ENCODE results near the gene SMTNL2. TPM values are rescaled to one million over a fixed set of nuclear protein-coding genes. Genes with fewer than 3 reads are reported as not detected.
"Not testable (repeated sequence)": the region's sequence is repeated elsewhere in the genome, so short reads cannot be mapped to it uniquely, and the experiment has no call there.

SMTNL2 gene
- total RNA-seq, 2 experiments from 2014 or later: not detected

DNA sequence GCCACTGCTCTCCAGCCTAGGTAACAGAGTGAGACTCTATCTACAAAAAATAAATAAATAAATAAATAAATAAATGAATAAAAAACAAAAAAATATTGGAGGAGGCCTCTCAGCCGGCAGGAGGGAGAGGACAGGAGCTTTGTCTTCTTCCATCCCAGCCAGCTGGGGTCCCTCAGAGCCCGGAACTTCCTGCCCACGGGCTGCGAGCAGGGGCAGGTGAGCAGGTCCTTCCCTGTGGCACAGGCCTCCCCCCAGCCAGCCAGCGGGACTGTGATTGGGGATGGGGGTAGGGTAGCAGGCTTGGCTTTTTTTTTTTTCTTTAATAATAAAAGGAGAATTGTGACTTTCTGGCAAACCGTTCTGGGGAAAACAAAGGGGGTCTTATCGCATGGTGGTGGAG, 10.1 kb downstream of the SMTNL2 start:
- no peak overlapping the region for H3K4me3 ChIP-seq (ENCODE audit: low read length)
- DNase-seq (no peak), ATAC-seq (ENCODE audit: poor library complexity) (no peak)
- Mint-ChIP-seq H3K27me3 (peaks cover 7% of the 10 kb centered on the region), H3K4me1 (ENCODE audit: low read depth) (no peaks in the 10 kb centered on the region), H3K9me3 (no peaks in the 10 kb centered on the region), H3K4me3 (no peak overlapping the region), H3K36me3 (ENCODE audit: low read depth) (no peaks in the 10 kb centered on the region), H3K27ac (no peak overlapping the region)
- H3K4me1 ChIP-seq (ENCODE audit: insufficient read depth, low read length): peaks cover 8% of the 10 kb centered on the region
- H3K36me3 ChIP-seq (ENCODE audit: insufficient read depth, low read length): no peaks in the 10 kb centered on the region
- H3K27ac ChIP-seq (ENCODE audit: low read depth in 1 of 2, low read length in 2 of 2): no peak overlapping the region
- intact Hi-C loops (cut with DNase I, micrococcal nuclease): no loop called here
- TF ChIP-seq, protein P1, sequence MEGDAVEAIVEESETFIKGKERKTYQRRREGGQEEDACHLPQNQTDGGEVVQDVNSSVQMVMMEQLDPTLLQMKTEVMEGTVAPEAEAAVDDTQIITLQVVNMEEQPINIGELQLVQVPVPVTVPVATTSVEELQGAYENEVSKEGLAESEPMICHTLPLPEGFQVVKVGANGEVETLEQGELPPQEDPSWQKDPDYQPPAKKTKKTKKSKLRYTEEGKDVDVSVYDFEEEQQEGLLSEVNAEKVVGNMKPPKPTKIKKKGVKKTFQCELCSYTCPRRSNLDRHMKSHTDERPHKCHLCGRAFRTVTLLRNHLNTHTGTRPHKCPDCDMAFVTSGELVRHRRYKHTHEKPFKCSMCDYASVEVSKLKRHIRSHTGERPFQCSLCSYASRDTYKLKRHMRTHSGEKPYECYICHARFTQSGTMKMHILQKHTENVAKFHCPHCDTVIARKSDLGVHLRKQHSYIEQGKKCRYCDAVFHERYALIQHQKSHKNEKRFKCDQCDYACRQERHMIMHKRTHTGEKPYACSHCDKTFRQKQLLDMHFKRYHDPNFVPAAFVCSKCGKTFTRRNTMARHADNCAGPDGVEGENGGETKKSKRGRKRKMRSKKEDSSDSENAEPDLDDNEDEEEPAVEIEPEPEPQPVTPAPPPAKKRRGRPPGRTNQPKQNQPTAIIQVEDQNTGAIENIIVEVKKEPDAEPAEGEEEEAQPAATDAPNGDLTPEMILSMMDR (IDR thresholded peaks at IDR 0.05): no peak
- CTCF ChIA-PET: no interaction called here
- peaks cover 0 to 4% of the 10 kb centered on the region in 2 experiments for H3K9me3 ChIP-seq (ENCODE audit: control insufficient read depth in 1 of 2, insufficient read depth in 1 of 2, low read length in 2 of 2)
- peaks cover 0 to 3% of the 10 kb centered on the region in 2 experiments for H3K27me3 ChIP-seq (ENCODE audit: control insufficient read depth in 1 of 2, insufficient read depth in 2 of 2, low read length in 2 of 2)
- POLR2A ChIA-PET: no interaction called here

DNA sequence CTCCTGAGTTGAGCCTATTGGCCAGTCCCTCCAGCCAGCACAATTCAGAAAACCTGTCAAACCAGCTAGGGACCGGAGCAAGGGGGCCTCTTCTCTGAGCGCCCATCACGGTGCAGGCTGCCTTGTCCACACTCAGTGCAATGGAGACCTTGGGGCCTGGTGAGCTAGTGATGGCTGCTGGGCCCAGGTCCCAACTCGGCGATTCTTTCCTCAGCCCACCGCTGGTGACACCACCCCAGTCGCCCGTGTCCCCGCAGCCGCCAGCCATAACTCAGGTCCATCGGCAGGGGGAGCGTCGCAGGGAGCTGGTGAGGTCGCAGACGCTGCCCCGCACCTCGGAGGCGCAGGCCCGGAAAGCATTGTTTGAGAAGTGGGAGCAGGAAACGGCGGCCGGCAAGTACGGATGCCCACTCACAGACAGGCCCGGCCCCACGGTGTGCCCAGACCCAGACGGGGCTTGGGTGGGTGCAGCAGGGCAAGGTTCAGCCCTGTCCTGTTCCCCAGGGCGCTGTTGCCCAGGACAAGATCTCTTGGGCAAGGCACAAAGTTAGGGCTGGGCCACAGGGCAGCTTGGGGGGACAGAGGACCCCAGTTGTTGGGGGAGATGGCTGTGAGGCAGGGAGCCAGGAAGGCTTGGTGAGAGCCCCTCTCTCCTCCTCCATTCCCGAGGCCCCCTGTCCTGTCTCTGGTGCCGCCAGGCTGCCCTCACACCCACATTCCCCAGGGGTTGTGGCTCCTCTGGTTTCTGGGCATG, 10.8 kb downstream of the SMTNL2 start:
- peak in 9 of 14 experiments; percentile 13 to 60 (median 29) for DNase-seq
- TF ChIP-seq, protein P1 (IDR thresholded peaks at IDR 0.05): peak; percentile 34
- H3K4me3 ChIP-seq (ENCODE audit: low read length): no peak overlapping the region
- H3K27me3 ChIP-seq (ENCODE audit: control insufficient read depth in 1 of 2, insufficient read depth in 2 of 2, low read length in 2 of 2): peaks cover 0 to 3% of the 10 kb centered on the region in 2 experiments
- ATAC-seq (ENCODE audit: poor library complexity): peak; percentile 65
- peaks cover 8% of the 10 kb centered on the region for H3K4me1 ChIP-seq (ENCODE audit: insufficient read depth, low read length)
- Mint-ChIP-seq H3K9me3 (no peaks in the 10 kb centered on the region), H3K4me3 (no peak overlapping the region), H3K27ac (no peak overlapping the region), H3K4me1 (ENCODE audit: low read depth) (no peaks in the 10 kb centered on the region), H3K27me3 (peaks cover 6% of the 10 kb centered on the region), H3K36me3 (ENCODE audit: low read depth) (no peaks in the 10 kb centered on the region)
- H3K9me3 ChIP-seq (ENCODE audit: control insufficient read depth in 1 of 2, insufficient read depth in 1 of 2, low read length in 2 of 2): peaks cover 0 to 4% of the 10 kb centered on the region in 2 experiments
- intact Hi-C loops (cut with DNase I, micrococcal nuclease): no loop called here
- CTCF ChIA-PET: interaction anchor here (0.9 kb wide), 1 partner anchor 174 kb away, joined by 4 read pairs; no protein-coding TSS in a partner anchor
- POLR2A ChIA-PET: no interaction called here
- no peaks in the 10 kb centered on the region for H3K36me3 ChIP-seq (ENCODE audit: insufficient read depth, low read length)
- H3K27ac ChIP-seq (ENCODE audit: low read depth in 1 of 2, low read length in 2 of 2): no peak overlapping the region

DNA sequence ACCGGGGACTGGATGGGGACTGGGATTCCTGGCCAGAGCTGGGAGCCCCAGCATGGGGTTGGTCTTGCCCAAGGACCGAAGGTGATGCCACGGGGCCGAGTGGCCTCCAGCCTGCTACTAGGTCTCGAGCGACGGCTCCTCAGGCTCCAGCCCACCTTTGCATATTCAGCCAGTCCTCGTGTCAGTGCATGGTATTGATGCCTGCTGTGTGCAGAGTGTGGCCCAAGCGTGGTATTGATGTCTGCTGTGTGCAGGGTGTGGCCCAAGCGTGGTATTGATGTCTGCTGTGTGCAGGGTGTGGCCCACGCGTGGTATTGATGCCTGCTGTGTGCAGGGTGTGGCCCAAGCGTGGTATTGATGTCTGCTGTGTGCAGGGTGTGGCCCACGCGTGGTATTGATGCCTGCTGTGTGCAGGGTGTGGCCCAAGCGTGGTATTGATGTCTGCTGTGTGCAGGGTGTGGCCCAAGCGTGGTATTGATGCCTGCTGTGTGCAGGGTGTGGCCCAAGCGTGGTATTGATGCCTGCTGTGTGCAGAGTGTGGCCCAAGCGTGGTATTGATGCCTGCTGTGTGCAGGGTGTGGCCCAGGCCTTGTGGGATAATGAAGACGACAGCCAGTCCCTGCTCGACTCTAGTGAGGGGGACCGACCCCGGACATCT, 11.5 kb downstream of the SMTNL2 start:
- H3K27me3 Mint-ChIP-seq; DNase-seq; H3K27ac Mint-ChIP-seq; POLR2A ChIA-PET; H3K9me3 Mint-ChIP-seq; H3K4me1 Mint-ChIP-seq (ENCODE audit: low read depth); H3K27ac ChIP-seq (ENCODE audit: low read depth in 1 of 2, low read length in 2 of 2); ATAC-seq (ENCODE audit: poor library complexity); H3K27me3 ChIP-seq (ENCODE audit: control insufficient read depth in 1 of 2, insufficient read depth in 2 of 2, low read length in 2 of 2); H3K36me3 Mint-ChIP-seq (ENCODE audit: low read depth); H3K4me3 ChIP-seq (ENCODE audit: low read length); H3K4me3 Mint-ChIP-seq; H3K9me3 ChIP-seq (ENCODE audit: control insufficient read depth in 1 of 2, insufficient read depth in 1 of 2, low read length in 2 of 2); H3K4me1 ChIP-seq (ENCODE audit: insufficient read depth, low read length); intact Hi-C loops (cut with DNase I, micrococcal nuclease); H3K36me3 ChIP-seq (ENCODE audit: insufficient read depth, low read length): not testable (repeated sequence)
- CTCF ChIA-PET: interaction anchor here (0.9 kb wide), 1 partner anchor 175 kb away, joined by 4 read pairs; no protein-coding TSS in a partner anchor
